GM12864 (cell line): ENCODE data around the gene GTF3A.

Experiments
- DNase-seq: peaks from one replicate; pipeline ENCODE4 v3.0.0-alpha.2; 2011; ENCODE audit warnings: low read depth
- H3K4me3 ChIP-seq: 2 replicates; pipeline ENCODE4 v1.5.1; 2011; ENCODE audit warnings: mild to moderate bottlenecking, low read depth, low read length, control low read depth
- CTCF ChIP-seq: IDR thresholded peaks from 2 replicates; pipeline ENCODE4 v1.5.1; 2011; ENCODE audit warnings: low read depth, mild to moderate bottlenecking, moderate library complexity, low read length, control low read depth, inconsistent platforms; ENCODE audit errors: missing control alignments

Gene GTF3A

GRCh38 chr13:27421101-27421871 lies 3.1 kb upstream of the GTF3A start:
- no peak for DNase-seq
- H3K4me3 ChIP-seq, result no peak overlapping the region
- TF ChIP-seq CTCF, result no peak

GRCh38 chr13:27423333-27423732 lies 1.1 kb upstream of the GTF3A start:
- TF ChIP-seq CTCF, result no peak
- DNase-seq, result no peak

DNA sequence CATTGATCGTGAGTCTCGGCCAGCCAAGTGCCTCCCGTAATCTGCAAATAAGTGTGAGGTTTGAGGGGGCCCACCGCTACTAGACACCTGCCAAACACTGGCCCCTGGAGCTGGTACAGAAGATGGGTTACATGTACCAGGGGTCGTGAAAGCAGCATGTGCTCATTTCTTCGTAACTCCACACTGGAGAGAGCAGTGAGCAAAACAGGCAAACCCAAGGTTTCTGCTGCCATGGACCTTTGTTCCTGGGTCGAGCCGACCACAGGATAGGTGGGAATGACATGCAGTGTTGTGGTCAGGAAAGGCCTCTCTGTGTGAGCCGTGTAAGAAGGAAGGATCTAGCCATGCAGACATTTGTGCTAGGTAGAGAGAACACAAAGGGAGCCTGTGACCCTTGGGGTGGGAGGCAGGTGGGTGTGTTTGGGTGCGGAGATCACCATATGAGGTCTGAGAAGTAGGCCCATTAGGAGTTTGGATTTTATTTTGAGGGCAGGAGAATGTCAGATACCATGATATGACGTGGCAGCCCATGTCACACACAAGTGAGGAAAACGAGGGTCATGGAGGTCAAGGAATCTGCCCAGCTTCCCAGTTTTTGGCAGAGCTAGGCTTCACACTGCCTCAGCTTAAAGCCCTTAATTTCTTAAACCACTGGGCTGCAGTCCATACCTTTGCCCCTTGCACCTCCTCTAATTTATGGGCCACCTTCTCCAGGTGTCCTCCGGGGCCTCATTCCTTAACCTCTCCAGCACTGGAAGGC lies 919 bp downstream of the GTF3A start:
- H3K4me3 ChIP-seq, result peak overlapping the region; percentile 94
- no peak for DNase-seq

More at GRCh38 chr13:27423333-27423732, 1.1 kb upstream of the GTF3A start:
- no peak overlapping the region for H3K4me3 ChIP-seq

DNA sequence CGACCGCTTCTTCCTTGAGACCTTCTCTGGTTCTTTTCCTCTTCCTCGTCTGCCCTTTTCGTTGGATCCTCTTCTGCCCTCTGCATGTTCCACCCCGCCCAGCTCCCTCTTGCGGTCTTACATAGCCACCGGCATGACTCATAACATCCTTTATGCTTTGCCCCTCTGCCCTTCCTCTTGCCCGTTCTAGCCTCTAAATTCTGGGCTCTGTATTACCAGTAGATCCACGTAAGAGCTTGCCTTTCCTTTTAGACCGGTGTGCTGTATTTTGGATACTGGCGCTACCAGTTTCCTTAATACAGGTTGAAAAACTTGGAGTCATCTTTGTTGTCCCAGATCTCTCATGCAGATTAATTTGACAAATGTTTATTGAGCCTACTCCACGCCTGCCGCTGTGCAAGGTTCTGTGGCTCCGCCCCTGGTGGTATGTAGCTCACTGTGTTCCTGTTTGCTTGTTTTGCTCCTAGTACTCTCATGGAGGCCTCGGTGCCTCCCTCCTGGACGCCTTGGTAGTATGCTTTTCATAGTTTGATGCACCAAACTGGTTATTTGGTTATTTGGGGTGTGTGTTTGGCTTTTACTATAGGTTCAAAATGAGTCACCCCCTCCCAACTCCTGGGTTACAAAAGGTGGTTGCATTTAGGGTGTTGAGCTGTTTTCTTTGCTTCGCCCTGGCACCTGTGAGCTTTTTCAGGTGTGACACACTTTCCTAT lies 1.7 kb downstream of the GTF3A start:
- H3K4me3 ChIP-seq, result peak overlapping the region; percentile 94
- TF ChIP-seq CTCF, result peak; percentile 40
- DNase-seq, result peak; percentile 65

More for the DNA sequence above, 919 bp downstream of the GTF3A start:
- TF ChIP-seq CTCF, result no peak

DNA sequence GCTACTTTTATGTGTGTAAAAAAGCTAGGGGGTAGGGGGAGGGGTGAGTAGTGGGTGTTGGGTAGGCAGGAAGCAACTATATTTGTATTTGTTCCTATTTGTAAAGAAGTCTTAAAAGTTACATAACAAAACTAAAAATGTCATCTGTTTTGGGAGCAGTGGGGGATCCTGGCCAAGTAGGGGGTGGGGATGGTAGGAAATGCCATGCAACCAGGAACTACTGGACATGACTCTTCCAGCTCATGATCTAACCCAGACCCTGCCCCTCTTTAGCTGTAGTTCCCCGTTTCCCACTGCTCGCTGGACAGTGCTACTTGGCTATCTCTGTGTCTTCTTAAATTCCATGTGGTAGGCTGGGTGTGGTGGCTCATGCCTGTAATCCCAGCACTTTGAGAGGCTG lies 3.2 kb downstream of the GTF3A start:
- TF ChIP-seq CTCF, result no peak
- DNase-seq, result no peak
- no peak overlapping the region for H3K4me3 ChIP-seq

- H3K4me3 ChIP-seq, result no peak overlapping the region
- TF ChIP-seq CTCF, result no peak
- DNase-seq, result no peak
These were observed 3.7 kb downstream of the GTF3A start for GRCh38 chr13:27428160-27428559.
